Activated naive CD8-positive, alpha-beta T cell treated with anti-CD3 and anti-CD28 coated beads, Interleukin-2, amount 10 ng/mL, durations not matched to agents 7 days and 5 days (primary cell): ENCODE measurements around the gene ANKRD35. TPM values are rescaled to one million over a fixed set of nuclear protein-coding genes. Genes with fewer than 3 reads are reported as not detected.

Experiments
- ATAC-seq: fragments of 150-1000 bp; cut with Tn5 transposase; one replicate; pipeline ENCODE4 v1.10.0; 2021; ENCODE audit warnings: low read depth, moderate library complexity
- POLR2A ChIA-PET: fragments of 350-600 bp; sonication (Branson Sonifier 250); formaldehyde crosslinking; loops from one replicate; lab custom pipeline; 2021; ENCODE audit warnings: antibody characterized with exemption; lab: Charles Lee
- DNase-seq: peaks from one replicate; pipeline ENCODE4 v3.0.0; 2021
- H3K27ac Mint-ChIP-seq: one replicate; pipeline ENCODE4 v1.8.0; 2022; ENCODE audit warnings: mild to moderate bottlenecking, mixed read lengths
- H3K27me3 Mint-ChIP-seq: one replicate; pipeline ENCODE4 v1.8.0; 2022; ENCODE audit warnings: mild to moderate bottlenecking, moderate library complexity, mixed read lengths
- H3K36me3 Mint-ChIP-seq: one replicate; pipeline ENCODE4 v1.8.0; 2021; ENCODE audit warnings: mild to moderate bottlenecking, mixed read lengths
- H3K4me1 Mint-ChIP-seq: one replicate; pipeline ENCODE4 v1.8.0; 2021; ENCODE audit warnings: mixed read lengths
- H3K4me3 Mint-ChIP-seq: one replicate; pipeline ENCODE4 v1.8.0; 2022; ENCODE audit warnings: mild to moderate bottlenecking, moderate library complexity, mixed read lengths
- H3K9me3 Mint-ChIP-seq: one replicate; pipeline ENCODE4 v1.8.0; 2021; ENCODE audit warnings: mixed read lengths
- total RNA-seq, 2 experiments: library from RNA; stranded (reverse); gene quantifications; one replicate each; pipeline ENCODE4 v1.2.3, GENCODE V29; 2021

Gene ANKRD35
- total RNA-seq, 2 experiments from 2014 or later: 0.40 to 0.69 TPM

- H3K4me1 Mint-ChIP-seq: peaks cover 5% of the 10 kb centered on the region
- POLR2A ChIA-PET: no interaction called here
Measured at GRCh38 chr1:145863282-145864018, 22.2 kb downstream of the ANKRD35 start.

DNA sequence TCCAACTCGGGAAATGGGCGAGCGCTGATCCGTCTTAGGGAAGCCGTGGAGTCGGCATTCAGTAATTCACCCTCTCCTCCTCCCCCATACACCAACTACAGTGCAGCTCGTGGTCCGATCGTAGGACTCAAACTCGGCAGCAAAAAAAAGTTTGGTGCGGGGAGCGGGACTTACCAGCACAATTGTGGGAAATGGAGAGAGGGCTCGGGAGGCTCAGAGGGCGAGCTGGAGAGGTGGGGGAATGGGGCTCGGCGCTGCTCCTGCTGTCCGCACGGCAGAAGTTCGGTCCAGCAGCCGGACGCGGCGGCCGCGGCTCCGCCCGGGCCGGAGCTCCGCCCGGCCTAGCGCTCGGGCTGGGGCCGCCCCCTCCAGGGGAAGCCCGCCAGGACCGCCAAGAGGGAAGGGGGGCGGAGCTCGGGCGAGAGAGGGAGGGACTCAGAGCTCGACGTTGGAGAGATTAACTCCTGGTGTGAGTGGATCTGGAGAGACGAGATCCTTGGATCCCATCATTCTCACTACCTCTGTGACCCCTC, 26.1 kb downstream of the ANKRD35 start:
- peak; percentile 72 for ATAC-seq
- Mint-ChIP-seq H3K4me1 (peaks cover 9% of the 10 kb centered on the region), H3K4me3 (peak overlapping the region; percentile 97), H3K36me3 (peaks cover 8% of the 10 kb centered on the region), H3K27ac (peak overlapping the region; percentile 81), H3K27me3 (peaks cover 8% of the 10 kb centered on the region), H3K9me3 (no peaks in the 10 kb centered on the region)
- POLR2A ChIA-PET: interaction anchor here (0.5 to 4.0 kb wide), 22 partner anchors 13 to 192 kb away, joined by 3 to 41 read pairs (median 6); partner anchors contain the start of genes ANKRD34A, ANKRD35, LIX1L and NUDT17
- peak; percentile 84 for DNase-seq

More at GRCh38 chr1:145863282-145864018, 22.2 kb downstream of the ANKRD35 start:
- H3K4me3 Mint-ChIP-seq: no peak overlapping the region
- no peaks in the 10 kb centered on the region for H3K9me3 Mint-ChIP-seq
- no peak overlapping the region for H3K27ac Mint-ChIP-seq
- H3K36me3 Mint-ChIP-seq: no peaks in the 10 kb centered on the region
- H3K27me3 Mint-ChIP-seq: peaks cover 11% of the 10 kb centered on the region
- no peak for ATAC-seq
- DNase-seq: no peak

DNA sequence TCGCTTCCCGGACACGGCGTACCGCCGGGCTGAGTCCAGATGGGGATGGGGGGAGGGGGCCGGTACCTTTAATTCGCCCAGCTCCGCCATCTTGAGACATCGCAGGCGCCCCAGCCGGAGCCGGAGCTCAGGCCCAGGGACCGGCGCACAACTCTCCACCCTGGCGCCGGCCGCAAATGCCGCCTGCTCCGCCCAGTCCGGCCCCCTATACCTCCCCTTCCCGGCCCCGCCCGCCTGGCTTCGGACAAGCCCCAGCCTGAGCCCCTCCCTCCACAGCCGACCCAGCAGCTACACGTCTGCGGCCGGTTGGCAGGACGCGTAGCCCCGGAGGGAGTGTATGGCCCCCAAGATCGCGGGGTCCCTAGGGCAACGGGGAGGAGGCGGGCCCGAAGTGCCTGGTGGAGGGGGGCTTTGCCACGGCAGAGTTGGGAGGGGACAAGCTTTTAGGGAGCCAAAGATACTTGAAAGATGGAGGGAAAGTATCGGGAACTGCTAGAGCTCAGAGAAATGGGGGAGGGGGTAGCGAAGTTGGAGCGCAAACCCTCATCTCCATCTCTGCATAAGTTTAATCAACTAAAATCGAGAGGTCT, 26.7 kb downstream of the ANKRD35 start, which contains the start of gene PIAS3:
TSS of gene PIAS3 (minus strand) at position 181 of the 590 bp plus-strand sequence. CDS start at position 90, 91 bp downstream.
- H3K27me3 Mint-ChIP-seq: peaks cover 5% of the 10 kb centered on the region
- H3K4me3 Mint-ChIP-seq: peak within 1 kb of the TSS; percentile 97
- POLR2A ChIA-PET: interaction anchor here (0.5 to 4.0 kb wide), 25 partner anchors 9 to 192 kb away, joined by 3 to 41 read pairs (median 5); partner anchors contain the start of genes ANKRD34A, ANKRD35, NUDT17 and PEX11B
- ATAC-seq (peak; percentile 81), DNase-seq (peak; percentile 91)
- peaks cover 9% of the 10 kb centered on the region for H3K4me1 Mint-ChIP-seq
- H3K9me3 Mint-ChIP-seq: no peaks in the 10 kb centered on the region
- peaks cover 9% of the 10 kb centered on the region for H3K36me3 Mint-ChIP-seq
- H3K27ac Mint-ChIP-seq: peak within 1 kb of the TSS; percentile 81

GRCh38 chr1:145858238-145858900, 27.3 kb downstream of the ANKRD35 start:
- Mint-ChIP-seq H3K9me3 (no peaks in the 10 kb centered on the region), H3K4me3 (peak overlapping the region; percentile 97), H3K27me3 (peaks cover 3% of the 10 kb centered on the region), H3K27ac (peak overlapping the region; percentile 81), H3K36me3 (peaks cover 9% of the 10 kb centered on the region), H3K4me1 (peaks cover 9% of the 10 kb centered on the region)
- DNase-seq (peak; percentile 63), ATAC-seq (peak; percentile 28)
- POLR2A ChIA-PET: interaction anchor here (0.6 to 4.0 kb wide), 21 partner anchors 8 to 193 kb away, joined by 3 to 41 read pairs (median 6); partner anchors contain the start of genes ANKRD34A, ANKRD35, NUDT17 and PEX11B

GRCh38 chr1:145857170-145857569, 28.5 kb downstream of the ANKRD35 start:
- POLR2A ChIA-PET: interaction anchor here (1.2 to 4.0 kb wide), 6 partner anchors 11 to 179 kb away, joined by 4 to 41 read pairs (median 18); partner anchors contain the start of genes LIX1L, NUDT17, PEX11B and RBM8A
- peaks cover 12% of the 10 kb centered on the region for H3K36me3 Mint-ChIP-seq

GRCh38 chr1:145855426-145855948, 30.2 kb downstream of the ANKRD35 start:
- Mint-ChIP-seq H3K9me3 (no peaks in the 10 kb centered on the region), H3K27ac (no peak overlapping the region), H3K27me3 (no peaks in the 10 kb centered on the region), H3K4me3 (no peak overlapping the region), H3K36me3 (peaks cover 20% of the 10 kb centered on the region), H3K4me1 (peaks cover 9% of the 10 kb centered on the region)
- POLR2A ChIA-PET: no interaction called here
- no peak for ATAC-seq
- DNase-seq: no peak

More at GRCh38 chr1:145857170-145857569, 28.5 kb downstream of the ANKRD35 start:
- no peak for DNase-seq
- H3K27me3 Mint-ChIP-seq: no peaks in the 10 kb centered on the region
- no peak overlapping the region for H3K27ac Mint-ChIP-seq
- ATAC-seq: no peak
- H3K4me3 Mint-ChIP-seq: no peak overlapping the region
- no peaks in the 10 kb centered on the region for H3K9me3 Mint-ChIP-seq
- H3K4me1 Mint-ChIP-seq: peaks cover 9% of the 10 kb centered on the region

DNA sequence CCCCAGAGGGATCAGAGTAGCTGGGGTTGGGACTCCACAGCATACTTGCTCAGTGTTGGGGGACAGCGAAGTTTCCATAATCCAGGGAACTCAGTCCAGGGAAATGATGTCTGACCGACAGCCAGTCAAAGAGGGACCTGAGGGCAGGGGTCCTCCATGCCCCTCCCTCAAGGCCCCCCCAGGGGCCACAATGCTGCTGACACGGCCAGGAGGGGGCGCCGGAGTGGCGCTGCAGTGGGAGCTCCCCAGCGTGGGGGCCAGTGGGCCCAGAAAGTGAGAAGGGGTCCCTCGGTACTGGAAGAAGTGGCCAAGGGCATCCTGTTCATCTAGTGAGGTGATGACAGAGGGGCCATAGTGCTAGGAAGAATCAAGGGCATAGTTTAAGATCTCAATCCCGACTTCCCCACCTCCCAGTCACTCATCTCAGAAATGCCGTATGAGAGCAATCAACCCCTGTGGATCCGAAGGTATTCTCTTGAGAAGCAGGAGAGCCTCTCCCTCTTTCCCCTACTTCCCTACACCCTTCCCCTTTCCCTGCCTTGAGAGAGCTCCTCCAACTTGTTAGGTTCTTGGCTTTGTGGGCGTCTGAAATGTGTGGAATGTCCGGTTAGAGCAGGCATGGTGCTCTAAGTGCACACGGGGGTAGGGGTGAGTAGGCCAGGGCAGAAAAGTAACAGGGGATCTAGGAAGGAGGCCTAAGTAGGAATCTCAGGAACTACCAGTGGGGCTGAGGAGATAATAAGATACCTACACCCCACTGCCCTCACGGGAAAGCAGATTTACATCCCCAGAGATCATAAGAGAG, 36.1 kb downstream of the ANKRD35 start:
- ATAC-seq (no peak), DNase-seq (no peak)
- H3K4me1 Mint-ChIP-seq: peaks cover 6% of the 10 kb centered on the region
- no peaks in the 10 kb centered on the region for H3K27me3 Mint-ChIP-seq
- no peak overlapping the region for H3K4me3 Mint-ChIP-seq
- H3K9me3 Mint-ChIP-seq: no peaks in the 10 kb centered on the region
- POLR2A ChIA-PET: interaction anchor here (1.2 kb wide), 1 partner anchor 9 kb away, joined by 5 read pairs; the partner anchor contains the start of gene PIAS3
- H3K27ac Mint-ChIP-seq: no peak overlapping the region
- H3K36me3 Mint-ChIP-seq: peaks cover 14% of the 10 kb centered on the region

DNA sequence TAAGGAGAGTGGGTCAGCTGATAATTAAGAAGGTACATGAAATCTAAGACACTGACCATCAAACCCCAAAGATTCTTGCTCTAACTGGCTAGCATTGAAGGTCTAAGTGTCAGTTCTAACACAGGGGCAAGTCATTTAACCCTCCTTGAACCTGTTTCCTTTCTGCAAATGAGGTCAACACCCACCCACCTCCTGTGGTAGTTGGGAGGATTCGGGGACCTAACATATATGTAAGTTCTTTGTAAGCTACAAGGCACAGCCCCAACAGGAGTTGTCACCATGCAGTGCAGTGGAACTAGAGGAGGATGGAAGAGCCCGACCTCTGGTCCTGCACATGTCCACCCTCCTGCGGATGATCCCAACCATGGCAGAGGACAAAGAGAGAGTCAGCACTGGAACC, 37.8 kb downstream of the ANKRD35 start:
- ATAC-seq (no peak), DNase-seq (no peak)
- H3K4me1 Mint-ChIP-seq: peaks cover 6% of the 10 kb centered on the region
- H3K36me3 Mint-ChIP-seq: peaks cover 11% of the 10 kb centered on the region
- no peak overlapping the region for H3K4me3 Mint-ChIP-seq
- H3K9me3 Mint-ChIP-seq: no peaks in the 10 kb centered on the region
- H3K27me3 Mint-ChIP-seq: no peaks in the 10 kb centered on the region
- no peak overlapping the region for H3K27ac Mint-ChIP-seq
- POLR2A ChIA-PET: interaction anchor here (0.8 to 4.9 kb wide), 2 partner anchors 10 to 44 kb away, joined by 4 to 41 read pairs; partner anchors contain the start of gene PIAS3

DNA sequence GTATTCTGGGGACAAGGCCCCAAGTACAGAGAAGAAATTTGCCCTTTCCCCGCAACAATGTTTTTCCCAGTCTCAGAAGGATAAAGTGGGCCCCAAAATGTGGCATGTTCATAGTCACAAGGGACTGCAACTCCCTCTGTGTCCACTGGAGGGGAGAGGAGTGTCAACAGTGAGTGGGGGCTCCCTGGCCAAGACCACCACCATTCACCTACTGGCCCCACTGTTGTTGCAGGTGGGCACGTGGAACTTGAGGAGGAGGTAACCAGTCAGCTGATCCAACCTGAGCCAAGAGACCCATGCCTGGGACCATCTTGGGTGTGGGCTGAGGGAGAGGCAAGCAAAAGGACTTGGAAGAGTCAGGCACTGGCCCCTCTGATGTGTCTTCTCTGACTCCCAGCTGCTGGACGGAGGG, 39.5 kb downstream of the ANKRD35 start:
- Mint-ChIP-seq H3K36me3 (peaks cover 9% of the 10 kb centered on the region), H3K27ac (no peak overlapping the region), H3K9me3 (no peaks in the 10 kb centered on the region), H3K27me3 (no peaks in the 10 kb centered on the region), H3K4me3 (no peak overlapping the region), H3K4me1 (peaks cover 6% of the 10 kb centered on the region)
- peak; percentile 59 for ATAC-seq
- POLR2A ChIA-PET: interaction anchor here (1.0 to 4.9 kb wide), 8 partner anchors 12 to 151 kb away, joined by 3 to 41 read pairs (median 8); partner anchors contain the start of genes ANKRD35, PIAS3, POLR3C and RBM8A
- peak; percentile 50 for DNase-seq

DNA sequence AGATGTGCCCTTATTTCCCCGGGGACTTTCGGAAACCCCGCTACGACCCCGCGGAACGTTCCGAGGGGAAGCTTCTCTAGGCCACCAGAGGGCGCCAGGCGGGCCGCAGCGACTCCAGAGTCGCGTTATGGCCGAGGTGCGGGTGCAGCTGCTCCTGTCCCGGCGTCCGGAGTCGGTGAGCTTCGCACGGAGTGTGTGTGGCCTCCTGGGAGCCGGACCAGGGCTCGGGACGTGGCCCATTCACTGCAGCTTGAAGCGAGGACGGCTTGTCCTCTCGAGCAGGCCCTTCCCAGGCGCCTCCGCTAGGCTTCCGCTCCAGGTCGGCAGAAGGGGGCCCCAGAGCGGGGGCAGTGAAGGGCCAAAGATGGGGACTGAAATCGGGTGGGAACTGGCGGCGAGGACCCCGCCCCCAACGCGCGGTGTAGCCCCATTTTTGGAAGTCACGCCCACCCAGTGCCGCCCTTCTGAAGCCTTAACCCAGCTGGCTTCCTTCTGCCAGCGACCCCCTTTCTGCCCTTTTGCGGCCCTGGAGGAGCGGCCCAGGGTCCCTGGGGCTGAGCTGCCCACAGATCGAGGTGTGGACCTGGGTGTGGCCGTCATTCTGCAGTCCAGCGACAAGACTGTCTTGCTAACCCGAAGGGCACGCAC, 40.0 kb downstream of the ANKRD35 start, which contains the start of gene NUDT17:
TSS of gene NUDT17 (plus strand) at position 117 of the 648 bp plus-strand sequence. CDS start at position 128, 11 bp downstream.
- H3K27ac Mint-ChIP-seq: no peak within 1 kb of the TSS
- no peaks in the 10 kb centered on the region for H3K9me3 Mint-ChIP-seq
- DNase-seq: peak; percentile 85
- no peak within 1 kb of the TSS for H3K4me3 Mint-ChIP-seq
- peaks cover 6% of the 10 kb centered on the region for H3K4me1 Mint-ChIP-seq
- peak; percentile 77 for ATAC-seq
- POLR2A ChIA-PET: interaction anchor here (0.6 to 4.9 kb wide), 18 partner anchors 13 to 190 kb away, joined by 3 to 41 read pairs (median 4); partner anchors contain the start of genes ANKRD34A, ANKRD35, ITGA10 and LIX1L
- no peaks in the 10 kb centered on the region for H3K27me3 Mint-ChIP-seq
- peaks cover 5% of the 10 kb centered on the region for H3K36me3 Mint-ChIP-seq

DNA sequence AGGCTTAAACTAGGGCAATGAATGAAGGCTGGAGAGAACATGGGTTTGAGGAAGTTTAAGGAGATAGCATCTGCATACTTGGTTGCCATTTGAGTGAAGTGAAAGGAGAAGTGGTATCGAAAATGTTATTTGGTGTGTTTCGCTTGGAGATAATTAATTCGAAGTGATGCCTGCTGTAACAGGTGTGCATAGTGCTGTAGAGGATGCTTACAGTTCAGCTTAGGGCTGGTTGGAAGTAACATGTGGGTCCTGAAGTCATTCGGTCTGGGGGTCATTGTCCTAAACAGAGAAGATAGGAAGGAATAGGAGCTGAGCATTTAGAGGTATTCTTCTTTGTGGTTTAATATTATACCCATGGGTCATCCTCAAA, 40.5 kb downstream of the ANKRD35 start:
- Mint-ChIP-seq H3K9me3 (no peaks in the 10 kb centered on the region), H3K27ac (no peak overlapping the region), H3K4me3 (no peak overlapping the region), H3K27me3 (no peaks in the 10 kb centered on the region), H3K36me3 (peaks cover 2% of the 10 kb centered on the region), H3K4me1 (peaks cover 6% of the 10 kb centered on the region)
- POLR2A ChIA-PET: interaction anchor here (0.6 to 4.9 kb wide), 20 partner anchors 12 to 190 kb away, joined by 3 to 41 read pairs (median 5); partner anchors contain the start of genes ANKRD34A, ANKRD35, ITGA10 and LIX1L
- peak; percentile 50 for ATAC-seq
- no peak for DNase-seq
